Embryonic facial prominence (tissue), 1 donor: ENCODE results near the gene ABR.
"Not testable (repeated sequence)": the region's sequence is repeated elsewhere in the genome, so short reads cannot be mapped to it uniquely, and the experiment has no call there.

Source experiments
- DNase-seq: peaks from one replicate; pipeline ENCODE4 v3.0.0-alpha.2; 2016; ENCODE audit errors: extremely low spot score

ABR gene

DNA sequence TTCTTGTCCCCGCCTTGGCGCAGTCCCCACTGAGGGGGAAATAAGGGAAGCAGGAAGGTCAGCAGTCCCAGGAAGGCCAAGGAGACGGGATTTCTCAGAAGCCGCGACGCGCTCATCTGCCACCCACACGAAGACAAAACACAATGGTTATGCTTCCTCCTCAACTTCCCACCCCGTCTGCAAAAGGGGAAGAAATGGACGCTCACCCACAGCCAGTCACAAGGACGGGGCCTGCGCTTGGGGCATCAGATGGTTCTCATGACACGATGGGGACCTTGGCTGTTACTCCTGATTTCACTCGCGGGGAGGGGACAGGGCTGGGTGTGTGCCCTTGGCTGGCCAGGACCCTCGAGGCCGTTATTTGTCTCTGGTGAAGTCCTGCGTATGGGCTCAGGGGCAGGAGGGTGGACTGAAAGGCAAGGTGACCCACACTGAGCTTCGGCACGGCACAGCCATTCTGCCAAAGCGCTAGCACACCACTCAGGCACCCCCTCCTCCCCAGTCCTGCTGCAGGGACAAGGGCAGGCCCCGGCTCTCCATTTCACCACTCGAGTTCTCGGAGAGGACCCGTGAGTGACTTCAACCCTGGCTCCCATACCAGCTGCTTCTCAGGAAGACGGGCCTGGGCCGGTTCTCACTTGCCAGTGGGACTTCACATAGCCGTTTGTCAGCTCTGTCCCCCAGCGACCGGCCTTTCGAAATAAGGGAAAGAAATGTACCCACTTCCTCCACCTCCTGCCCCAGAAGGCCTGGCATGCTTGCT, 84.5 kb downstream of the ABR start:
- DNase-seq = peak; percentile 1

DNA sequence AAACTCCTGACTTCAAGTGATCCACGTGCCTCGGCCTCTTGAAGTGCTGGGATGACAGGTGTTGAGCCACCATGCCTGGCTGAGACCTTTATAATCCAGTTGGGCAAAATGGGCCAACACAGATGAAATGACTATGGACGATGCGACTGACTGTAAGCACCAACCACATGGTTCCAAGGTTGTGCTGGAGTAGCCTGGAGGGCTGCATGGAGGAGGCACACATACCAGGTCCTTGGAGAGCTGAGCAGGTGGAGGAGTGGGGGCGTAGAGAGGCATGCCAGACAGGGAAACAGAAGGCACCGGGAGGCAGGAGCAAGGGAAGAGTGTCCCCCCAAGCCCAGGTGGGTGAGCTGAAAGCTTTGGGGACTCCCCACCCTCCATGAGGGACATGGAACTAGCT, 85.2 kb downstream of the ABR start:
- DNase-seq = peak; percentile 4

DNA sequence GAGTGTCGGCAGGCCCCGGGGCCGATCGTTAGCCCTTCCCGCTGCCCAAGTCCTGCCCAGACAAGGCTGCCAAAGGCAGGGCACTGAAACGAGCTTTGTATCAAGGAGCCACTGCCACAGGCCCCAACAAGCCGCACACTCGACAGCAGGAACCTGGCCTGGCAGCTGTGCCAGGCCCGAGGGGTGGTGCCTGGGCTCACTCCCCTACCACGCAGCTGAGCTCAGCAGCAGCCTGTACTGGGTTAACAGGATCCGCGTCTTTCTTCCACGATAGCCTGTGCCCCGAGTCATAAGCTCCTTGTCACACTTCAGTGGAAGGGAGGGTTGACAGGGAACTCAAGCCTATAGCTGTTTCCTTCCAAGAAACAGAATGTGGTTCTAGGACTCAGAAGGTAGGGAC, 87.9 kb downstream of the ABR start:
- no peak for DNase-seq

DNA sequence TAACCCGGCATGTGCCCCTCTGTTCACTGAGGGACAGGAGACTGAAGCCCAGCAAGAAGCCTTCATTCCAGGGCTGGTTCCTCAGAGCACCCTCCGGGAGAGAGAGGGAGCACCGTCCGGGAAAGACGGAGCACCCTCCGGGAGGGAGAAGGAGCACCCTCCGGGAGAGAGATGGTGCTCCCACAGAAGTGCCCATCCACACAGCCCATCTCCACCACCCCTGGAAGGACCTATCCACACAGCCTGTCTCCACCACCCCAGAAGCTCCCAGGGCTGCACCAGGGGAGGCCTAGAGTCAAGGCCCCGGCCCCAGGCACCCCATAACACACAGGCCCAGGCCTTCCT, 88.6 kb downstream of the ABR start:
- no peak for DNase-seq

DNA sequence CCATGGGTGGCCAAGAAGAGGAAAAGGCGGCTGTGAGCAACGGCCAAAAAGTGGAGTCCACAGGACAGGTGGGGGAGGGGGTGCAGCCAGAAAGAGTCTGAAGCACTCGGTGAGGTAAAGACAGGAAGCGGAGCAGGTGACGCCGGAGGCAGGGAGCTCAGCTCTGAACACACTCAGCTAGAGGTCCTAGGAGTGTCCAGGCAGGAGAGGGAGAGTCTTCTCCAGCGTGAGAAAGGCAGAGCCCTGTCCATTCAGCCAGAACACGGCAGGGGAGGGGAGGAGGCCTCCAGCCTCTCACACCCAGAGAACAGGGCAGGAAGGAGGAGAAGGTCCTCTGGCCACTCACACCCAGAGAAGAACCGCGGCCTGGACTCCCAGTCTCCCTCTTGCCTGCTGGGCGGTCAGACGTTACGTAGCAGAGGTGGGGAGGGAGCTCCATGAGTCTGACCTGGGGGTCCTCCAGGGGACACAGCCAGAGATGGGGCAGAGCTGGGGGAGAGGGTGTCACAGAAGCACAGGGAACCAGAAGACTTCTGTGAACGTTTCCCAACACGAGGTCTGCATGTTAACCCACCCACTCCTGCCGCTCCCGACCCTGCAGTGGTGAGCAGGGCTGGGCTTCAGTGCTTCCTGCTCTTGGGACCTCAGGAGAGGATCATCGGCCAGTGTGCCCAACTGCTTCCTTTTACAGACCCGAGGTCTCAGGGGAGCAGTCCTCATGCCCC, 89.2 kb downstream of the ABR start:
- no peak for DNase-seq

DNA sequence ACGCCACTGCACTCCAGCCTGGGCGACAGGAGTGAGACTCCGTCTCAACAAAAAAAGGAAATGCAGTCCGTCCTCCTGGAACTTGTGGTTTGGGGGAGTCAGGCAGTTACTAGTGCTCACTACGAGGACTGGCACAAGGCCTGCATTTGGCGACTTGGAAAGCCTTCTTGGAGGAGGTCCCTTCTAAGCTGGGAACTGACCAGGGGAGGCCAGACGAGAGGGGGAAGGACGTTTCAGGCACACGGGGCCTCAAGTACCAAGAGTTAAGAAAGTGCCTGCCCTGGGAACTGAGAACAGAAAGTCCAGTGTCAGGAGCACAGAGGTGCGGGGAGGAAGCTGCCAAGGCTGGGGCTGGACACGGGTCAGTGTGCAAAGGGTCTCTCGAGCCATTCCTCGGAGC, 89.9 kb downstream of the ABR start:
- no peak for DNase-seq

DNA sequence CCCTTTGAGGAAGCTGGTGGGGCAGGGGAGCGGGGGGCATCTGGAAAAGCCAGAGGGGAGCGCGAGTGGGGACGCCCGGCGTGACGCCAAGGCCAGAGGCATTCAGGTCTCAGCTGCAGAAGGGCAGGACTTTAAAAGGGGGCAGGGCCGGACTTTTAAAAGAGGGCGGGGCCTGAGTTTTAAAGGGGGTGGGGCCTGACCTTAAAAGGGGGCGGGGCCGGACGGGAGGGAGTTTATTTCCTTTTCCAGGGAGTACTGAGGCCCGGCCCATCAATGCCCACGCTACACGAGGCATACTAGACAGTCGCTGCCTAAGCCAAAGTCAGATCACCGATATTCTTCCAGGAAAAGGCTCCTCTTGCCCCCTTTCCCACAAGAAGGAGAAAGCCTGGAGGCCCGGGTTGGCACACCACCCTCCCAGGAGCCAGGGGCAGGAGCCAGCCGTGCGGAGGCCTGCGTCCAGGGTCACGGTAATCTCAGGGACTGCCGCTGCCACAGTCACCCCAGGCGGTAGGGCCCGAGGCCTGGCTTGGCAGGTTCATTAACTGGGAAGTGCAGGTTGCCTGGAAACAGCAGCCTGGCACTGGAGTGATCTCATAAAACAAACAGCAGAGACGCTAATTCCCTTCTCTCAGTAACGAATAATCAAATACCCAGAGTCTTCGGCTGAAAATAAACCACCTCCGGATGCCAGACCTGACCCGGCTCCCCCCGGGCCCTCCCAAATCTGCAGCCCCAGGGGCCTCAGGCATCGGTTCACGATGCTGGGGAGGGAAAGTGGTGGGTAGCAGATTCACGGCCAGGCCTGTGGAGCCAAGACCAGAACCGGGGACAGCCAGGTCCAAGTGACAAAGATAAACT, 92.2 kb downstream of the ABR start:
- DNase-seq = no peak

DNA sequence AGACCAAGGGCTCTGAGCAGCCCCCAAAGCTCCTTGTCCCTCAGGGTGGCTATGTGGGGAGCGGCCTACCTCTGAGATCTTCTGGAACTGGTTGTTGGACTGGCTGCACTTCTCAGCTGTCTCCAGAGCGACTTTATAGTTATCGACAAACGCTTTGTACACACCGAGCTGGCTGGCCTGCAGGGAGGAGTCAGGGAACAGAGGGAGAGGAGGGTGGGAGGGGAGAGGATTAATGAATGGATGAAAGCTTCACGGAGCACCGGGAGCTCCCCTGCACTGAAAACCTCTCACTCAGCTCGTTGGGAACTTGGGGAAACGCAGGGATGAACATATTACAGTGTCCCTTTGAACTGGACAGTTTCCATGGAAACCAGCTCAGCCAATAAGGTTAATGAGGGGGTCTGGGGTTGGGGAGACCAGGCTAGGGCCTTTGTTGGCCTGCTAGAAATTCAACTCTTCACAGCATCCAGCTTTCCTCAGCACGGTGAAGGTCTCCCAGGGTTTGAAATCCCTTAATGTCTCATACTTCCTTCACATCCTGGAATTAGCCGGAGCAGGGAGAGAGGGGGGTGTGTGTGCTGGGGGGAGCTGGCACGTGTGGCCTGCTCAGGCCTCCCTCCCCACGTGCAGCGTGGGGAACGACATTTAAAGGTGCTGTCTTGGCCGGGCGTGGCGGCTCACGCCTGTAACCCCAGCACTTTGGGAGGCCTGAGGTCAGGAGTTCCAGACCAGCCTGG, 96.2 kb downstream of the ABR start:
- DNase-seq = no peak

DNA sequence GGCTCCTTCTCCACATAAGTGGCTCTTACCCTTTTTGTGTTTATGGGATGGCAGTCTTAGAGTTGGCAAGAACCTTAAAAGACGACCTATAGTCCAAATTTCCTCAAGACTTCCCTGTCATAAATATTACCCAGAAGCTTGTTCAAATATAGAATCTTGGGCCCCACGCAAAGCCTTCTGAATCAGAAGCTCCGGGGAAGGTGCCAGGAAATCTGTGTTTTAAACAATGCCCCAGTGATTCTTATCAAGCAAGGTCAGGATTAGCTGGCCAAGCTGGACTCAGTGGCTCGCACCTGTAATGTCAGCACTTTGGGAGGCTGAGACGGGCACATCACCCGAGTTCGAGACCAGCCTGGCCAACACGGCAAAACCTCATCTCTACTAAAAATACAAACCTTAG, 97.2 kb downstream of the ABR start:
- DNase-seq = no peak

DNA sequence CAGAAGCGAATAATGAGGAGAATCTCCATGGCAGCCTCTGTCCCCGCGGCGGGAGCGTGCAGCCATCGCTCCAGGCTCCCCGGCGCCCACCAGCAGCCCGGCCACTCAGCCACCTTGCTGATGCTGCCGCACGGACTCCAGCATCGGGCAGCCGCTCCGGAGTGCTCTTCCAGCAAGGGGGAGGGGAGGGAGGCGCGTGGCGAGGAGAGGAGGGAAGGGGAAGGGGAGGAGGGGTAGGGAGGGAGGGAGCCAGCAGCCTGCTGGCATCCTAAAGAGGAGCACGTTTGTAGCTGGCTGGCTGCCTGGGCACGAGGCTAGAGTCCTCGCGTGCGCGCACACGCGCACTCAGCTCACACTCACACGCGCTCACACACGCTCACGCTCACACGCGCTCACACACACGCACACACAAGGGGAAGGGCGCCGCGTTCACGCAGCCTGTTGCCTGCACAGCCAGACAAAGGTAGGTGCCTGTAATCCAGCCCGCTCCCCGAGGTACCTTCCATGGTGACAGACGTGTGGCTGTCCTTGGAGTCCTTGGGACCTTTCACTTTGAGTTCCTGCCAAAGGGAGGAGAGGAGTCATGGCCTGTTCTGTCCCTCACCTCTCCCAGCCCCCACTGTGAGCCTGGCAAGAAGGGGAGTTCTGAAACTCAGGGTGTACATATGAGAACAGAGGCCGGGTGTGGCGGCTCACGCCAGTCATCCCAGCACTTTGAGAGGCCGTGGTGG, 100.8 kb downstream of the ABR start:
- no peak for DNase-seq

DNA sequence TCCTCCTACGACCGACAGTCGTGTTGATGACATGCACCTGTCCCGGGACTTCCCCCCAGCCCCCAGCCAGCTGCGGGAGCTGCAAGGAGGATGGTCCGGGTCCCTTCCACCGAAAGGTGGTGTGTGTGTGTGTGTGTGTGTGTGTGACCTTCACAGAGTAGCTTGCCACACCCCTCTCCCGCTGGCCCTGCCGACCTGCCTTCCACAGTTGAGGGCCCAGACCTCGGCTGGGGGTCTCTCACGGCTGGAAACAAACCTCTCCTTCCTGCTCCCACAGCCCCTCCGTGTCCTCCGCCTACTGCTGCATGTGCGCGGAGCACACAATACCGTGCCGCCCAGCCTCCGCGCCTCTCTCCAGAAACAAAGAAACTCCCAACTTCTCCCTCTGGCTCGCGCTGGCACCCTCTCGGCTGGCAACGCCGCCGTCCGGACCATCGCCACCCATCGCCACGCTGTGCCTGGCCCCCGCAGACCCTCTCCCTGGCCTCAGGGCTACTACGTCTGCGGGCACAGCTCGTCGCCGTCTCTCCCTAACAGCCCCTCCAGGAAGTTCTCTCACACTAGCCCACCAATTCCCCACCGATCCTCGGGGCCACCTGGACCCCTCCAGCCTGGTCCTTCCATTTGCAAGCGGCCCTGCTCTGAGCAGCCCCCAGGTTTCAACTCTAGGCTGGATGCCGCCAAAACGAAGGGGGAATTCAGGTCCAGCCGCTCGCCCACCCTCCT, 101.6 kb downstream of the ABR start:
- DNase-seq = no peak

DNA sequence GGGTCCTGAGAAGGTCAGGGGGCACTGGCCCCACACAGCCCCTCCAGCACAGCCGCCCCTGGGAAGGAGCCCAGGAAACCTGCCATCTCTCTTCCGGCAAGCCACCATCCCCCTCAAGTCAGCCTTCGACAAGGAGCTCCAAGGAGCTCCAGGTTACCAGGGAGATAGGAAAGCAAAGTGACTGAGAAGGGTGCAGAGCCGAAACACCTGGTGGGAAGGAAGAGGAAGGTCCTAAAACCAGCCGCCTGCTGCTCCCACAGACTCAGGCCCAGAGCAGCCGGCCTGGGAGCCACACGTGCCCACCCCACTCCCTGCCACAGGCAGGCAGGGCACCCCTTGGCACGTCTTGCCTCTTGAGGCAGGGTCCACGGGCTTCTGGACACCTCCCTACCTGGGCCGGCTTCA, 102.2 kb downstream of the ABR start:
- no peak for DNase-seq

DNA sequence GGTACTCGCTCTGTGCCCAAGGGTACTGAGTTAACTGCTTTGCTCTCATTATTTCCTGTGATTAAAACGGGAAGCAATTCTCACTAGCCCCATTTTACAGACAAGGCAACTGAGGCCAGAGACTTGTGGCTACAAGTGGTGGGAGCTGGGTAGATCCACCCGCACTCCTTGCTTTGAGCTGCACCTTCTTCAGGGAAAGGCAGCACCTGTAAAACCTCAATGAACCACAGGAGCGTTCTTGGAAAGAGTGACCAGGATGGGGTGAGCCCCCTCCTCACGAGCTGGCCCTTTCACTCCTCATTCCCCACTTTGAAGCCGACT, 102.8 kb downstream of the ABR start:
- no peak for DNase-seq

DNA sequence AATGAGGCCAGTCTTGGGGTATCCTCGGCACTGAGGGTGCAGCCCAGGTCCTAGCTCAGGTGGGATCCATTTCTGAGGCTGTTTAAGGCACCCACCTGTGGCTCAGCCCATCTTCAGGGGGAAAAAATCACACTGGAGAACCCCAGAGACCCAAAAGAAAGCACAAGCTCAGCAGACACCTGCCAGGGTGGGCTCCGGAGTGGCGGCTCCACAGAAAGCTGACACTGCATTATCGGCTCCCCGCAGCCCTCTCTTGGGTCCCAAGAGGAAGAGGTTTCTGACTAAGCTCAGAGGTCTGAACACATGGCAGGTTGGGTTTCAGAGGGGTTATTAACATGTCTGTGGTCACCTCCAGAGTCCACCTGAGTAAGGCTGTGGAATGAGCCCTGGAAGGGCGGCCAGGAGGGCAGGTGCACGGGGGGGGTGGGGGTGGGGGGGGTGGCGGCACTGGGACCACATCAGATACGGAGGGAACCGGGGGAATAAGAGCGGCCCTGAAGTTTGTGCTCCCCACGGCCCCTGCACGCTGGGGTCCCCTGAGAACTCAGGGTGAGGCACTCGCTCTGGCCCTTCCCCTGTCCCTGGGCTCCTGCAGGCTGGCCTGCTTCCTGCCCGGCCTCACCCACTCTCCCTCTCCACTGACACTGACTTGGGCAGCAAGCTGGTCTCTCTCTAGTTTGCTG, 103.3 kb downstream of the ABR start:
- DNase-seq = no peak

DNA sequence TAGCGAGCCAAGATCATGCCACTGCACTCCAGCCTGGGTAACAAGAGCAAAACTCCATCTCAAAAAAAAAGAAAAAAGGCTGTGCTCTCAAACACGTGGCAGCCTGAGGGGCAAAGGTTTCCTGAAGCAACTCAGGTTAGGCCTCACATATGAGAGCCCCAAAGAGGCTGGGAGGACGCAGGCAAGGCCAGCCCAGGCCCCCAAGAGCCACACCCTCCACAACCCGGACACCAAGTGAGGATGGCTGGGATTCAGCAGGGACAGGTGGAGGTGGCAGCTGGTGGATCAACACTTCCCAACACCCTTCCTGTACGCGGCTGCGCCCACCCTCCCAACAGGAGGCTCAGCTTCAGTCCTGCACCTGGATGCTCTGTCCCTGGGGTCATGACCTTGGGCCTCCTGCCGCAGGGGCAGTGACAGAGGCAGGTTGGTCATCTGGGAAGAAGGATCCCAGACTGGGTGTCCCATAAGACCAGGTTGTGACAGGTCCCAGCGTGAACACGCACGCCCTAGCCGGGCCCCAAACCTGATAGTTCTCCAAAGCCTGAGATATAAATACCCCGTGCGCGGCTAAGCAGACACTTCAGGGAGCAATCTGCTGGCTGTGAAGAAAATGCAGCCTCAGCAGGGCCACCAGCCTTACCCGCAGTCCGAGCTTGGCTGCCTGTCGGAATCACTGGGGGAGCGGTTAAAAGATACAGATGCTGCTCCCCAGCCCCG, 104.7 kb downstream of the ABR start:
- no peak for DNase-seq

DNA sequence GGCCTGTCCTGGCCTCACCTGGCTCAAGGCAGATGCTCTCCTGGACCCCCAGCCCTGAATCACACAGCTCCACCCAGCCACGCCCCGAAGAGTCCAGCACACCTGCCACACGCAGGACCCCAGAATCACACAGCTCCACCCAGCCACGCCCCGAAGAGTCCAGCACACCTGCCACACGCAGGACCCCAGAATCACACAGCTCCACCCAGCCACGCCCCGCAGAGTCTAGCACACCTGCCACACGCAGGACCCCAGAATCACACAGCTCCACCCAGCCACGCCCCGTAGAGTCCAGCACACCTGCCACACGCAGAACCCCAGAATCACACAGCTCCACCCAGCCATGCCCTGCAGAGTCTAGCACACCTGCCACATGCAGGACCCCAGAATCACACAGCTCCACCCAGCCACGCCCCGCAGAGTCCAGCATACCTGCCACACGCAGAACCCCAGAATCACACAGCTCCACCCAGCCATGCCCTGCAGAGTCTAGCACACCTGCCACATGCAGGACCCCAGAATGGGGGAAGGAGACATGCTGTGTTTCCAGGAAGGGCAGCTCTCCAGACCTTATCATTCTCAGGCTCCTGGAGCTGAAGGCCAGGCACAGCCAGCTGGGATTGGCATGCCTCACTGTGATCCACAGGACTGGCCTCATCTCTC, 105.7 kb downstream of the ABR start:
- DNase-seq = not testable (repeated sequence)

DNA sequence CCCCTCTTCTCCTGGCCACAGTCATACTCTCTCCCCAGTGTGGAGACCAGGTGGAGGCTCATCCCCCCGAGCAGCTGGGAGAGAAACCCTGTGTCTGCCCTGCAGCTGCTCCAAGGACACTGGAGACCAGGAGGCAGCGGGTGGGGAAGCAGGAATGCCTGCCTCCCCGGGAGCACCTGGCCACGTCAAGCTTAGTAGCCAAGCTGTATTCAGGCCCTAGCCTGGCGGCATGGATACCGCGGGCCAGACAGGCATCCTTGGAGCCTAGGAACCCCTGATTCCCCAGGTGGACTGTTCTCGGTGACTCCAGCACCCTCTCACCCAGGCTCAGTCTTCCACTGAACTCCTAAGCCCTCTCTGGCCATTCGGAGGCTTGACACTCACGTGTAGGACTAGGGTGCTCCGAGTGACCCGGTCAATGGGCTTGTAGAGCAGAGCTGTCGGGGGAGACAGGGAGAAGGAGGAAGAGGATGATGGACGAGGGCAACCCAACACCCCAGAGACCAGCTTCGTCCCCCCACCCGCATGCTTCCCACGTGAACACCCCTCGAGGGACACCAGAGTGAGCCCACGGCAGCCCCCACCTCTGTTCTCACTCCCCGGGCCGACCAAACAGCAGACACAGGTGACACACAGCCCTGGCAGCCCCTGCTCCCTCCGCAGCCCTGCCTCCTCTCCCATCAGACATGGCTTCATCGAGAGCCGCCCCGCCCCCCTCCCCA, 106.4 kb downstream of the ABR start:
- no peak for DNase-seq

DNA sequence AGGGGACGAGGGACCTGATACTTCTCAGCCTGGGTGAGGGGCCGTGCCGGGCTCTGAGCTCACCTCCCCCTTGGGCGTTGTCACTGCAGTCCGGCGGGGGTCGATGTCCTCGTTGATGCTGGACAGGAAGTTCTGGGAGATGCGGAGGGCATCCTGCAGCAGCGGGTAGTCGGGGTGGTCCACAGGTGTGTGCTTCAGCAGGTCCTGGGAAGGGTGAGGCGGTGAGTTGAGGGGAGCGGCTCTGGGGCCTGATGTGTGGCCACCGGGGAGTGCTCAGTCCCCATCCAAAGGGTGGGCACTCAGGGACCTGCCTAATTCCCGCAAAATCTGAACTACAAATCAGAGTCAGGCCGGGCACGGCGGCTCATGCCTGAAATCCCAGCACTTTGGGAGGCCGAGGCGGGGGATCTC, 107.2 kb downstream of the ABR start:
- no peak for DNase-seq
